NCI-H146 (cell line): ENCODE results near the gene MED17.

Experiments
- DNase-seq: peaks from one replicate; lab custom pipeline; 2025; lab: John Stamatoyannopoulos, UW

MED17 gene

DNA sequence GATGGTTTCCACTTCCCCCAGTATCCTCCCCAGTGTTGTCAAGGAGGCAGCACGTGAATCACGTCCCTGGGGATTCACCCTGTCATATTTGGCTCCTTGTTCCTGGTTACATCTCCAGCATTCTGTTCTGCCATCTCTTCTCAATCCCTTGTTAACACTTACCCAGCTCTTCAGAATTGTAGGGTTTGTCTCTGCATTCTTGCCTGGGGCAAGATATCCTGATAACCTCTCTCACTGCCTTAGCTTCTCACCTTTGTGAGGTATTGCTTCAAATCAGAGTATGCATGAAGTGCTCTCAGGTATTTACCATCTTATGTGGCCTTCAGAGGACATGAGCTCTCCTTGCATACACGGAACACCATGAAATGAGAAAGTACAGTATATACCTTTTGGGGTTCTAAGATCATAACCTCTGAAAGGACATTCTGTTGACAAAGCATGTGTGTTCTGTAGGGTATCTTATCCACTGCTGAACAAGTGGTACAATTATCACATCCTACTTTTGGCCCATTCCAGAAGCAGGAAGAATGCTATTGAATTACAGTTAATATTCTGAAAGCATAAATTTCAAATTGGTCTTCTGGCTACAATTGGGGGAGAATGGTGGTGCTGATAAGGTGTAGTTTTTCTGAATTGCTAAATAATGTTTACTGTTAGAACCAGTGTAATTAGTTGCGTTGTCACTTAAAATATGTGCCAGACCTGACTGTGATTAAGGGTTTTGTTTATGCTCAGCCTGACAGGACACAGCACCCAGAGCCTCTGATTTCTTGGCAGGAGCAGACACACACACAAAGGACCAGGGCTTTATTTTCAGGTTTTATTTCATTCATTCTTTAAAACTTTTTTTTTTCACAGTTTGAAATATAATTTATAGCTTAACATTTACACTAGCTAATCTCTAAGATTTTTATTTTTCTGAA, 33.6 kb downstream of the MED17 start:
- peak; percentile 5 for DNase-seq

DNA sequence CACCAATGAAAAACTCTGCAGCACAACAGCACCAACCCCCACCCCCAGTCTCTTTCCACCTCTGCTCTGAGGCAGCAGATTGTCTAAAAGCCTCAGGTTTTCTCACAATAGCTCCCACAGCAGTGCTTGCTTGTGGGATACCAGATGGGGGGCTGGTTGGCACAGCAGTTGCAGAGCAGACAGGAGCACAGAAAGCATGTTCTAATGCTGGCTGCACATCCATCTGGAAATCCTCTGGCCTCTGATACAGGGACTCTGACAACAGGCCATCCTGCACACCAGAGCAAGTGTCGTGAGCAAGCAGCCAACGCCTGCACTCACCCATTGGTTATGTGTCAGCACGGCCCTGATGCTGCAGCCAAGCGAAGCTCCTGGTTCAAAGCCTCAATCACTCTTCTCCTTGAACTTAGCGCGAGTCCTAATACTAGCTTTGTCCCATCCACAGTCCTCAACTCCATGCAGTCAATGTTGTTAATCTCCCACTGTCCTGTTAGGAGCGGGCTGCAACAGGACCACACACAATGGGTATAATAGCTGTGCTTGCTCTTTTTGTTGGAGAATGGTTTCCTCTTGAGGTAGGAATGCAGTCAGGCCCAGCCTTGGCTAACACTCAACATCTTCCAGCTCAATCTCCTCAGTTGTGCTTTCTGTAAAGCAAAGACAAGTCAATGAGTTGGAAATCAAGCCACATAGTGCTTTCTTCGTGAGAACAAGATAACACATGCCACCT, 36.0 kb downstream of the MED17 start:
- no peak for DNase-seq

DNA sequence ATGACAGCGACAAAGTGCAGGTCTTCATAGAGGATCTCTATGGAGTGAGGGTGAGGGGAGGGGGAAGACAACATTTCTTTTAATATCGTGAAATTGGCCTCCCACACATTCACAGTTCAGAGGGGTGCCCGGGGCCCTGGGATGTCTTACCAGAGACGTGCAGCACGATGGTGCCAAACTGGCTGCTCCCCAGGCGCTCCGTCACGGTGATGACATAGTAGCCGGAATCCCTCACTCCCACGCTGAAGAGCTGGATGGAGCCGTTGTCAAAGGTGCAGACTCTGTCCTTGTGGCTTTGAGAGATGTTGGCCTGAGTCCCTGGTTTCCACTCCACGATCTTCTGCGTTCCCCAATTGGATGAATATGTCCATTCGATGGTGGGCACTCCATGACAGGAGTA, 36.8 kb downstream of the MED17 start:
- no peak for DNase-seq

DNA sequence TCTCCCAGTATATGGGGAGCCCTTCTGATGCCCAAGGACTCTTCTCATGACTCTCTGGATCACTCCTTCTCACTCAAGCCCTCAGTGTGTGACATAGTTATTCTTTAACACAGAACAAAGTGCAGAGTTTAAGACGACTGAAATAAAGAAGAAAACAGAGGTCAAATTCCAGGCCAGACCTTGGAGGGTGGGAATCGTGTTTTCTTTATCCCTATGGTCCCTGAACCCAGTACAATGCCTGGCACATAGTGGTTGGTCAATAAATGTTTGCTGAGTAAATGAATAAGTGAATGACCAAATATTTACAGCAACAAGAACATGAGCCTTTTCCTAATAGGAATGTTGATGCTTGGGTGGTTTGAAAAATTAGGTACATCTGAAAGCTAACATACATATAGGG, 37.5 kb downstream of the MED17 start:
- DNase-seq: no peak

DNA sequence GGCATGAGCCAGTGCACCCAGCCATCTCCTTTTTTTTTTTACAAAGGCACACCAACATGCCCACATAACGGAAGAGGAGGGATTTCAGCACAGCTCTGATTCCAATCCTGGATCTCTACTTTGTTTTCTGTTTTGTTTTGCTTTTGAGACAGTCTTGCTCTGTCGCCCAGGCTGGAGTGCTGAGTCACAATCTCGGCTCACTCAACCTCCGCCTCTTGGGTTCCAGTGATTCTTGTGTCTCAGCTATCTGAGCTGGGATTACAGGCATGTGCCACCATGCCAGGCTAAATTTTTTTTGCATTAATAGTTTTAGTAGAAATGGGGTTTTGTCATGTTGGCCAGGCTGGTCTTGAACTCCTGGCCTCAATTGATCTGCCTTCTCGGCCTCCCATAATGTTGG, 38.3 kb downstream of the MED17 start:
- no peak for DNase-seq

DNA sequence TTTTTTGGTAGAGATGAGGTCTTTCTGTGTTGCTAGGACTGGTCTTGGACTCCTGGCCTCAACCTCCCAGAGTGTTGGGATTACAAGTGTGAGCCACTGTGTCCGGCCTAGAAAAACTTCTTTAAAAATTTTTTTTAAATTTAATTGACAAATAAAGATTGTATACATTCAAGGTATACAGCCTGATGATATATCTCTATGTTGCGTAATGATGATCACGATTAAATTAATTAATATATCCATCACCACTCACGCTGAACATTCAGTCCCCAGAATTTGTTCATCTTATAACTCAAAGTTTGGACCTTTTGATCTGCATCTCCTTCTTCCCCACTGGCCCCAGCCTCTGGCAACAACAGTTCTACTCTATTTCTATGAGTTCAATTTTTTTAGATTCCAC, 39.1 kb downstream of the MED17 start:
- no peak for DNase-seq

DNA sequence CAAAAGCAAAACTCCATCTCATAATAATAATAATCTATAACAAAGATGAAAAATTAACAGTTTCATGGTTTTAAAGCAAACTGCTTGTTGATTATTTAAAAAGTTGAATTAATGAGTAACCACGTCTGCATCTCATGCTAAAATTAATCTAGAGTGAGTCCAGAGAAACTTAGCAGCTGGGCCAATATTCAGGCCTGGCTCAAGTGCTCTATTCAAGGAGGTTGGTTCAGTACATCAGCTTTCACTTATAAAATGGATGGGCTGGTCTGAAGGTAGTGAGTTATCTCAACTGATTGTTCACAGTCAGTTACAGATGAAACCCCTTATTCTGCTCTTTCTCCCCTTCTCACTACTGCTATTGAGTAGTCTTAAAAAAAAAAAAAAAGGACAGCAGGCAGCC, 43.3 kb downstream of the MED17 start:
- DNase-seq: no peak

DNA sequence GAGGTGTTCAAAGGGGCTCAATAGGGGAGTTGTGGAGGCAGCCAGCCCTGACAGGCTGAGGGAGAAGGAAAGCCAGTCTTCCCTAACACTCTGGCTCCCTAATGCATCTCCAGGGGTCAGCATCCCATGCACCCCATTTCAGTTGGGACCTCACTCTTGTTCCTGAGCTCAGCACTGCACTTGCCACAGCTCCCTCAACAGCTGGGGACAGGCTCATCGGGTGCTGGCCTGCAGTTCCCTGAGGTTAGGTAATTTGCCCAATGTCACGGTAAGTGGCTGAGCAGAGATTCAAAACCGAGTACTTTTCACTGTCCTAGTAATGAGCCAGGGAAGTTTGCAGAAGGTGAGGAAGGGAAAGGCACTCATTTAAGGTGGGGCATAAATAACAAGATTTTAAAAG, 45.5 kb downstream of the MED17 start:
- DNase-seq: no peak

DNA sequence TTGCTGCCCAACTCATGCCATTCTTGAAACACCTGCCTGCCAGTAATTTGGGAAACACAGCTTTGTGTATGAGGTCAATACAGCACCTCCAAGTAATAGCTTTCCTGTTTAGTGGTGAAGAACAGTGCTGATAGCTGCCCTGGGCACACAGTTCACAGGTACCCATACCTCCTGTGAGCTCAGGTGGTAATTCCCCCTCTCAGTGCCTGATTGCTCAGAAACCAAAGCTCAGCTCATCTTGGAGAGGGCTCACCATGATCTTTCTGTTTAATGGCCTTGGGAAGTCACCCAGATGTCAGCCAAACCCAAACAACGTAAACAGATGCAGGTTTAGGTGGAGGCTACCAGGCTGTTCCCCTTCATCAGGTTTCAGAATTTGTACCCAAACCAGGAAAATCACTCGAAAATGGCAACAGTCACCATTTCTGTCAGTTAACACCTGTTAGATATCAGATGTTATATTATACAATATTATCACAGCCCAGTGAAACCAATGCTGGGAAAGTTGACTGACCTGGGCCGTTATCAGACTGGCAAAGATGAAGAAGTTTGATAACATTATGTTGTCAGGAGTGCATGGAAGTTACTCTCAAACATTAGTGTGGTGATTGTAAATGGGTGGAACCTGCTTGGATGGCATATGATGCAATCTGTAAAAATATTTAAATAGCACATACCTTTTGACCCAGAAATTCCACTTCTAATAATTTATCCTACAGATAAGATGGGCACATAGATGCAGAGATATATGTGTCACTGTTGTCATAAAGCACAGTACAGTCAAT, 47.5 kb downstream of the MED17 start:
- DNase-seq: no peak

DNA sequence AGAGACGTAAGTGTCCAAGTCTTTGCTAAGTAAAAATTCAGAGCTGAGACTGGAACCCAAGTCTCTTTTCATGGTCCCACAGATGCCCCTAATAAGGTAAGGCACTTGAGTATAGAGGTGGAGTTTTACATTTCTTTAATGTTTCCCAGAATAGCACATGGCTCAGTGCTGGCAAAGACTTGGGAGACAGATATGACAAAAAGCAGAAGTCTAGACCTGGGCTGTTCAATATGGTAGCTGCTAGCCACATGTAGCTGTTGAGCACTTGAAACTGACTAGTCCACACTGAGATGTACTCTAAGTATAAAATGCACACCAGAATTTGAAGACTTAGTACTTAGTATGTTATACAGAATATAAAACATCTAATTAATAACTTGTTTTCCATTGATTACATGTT, 48.7 kb downstream of the MED17 start:
- no peak for DNase-seq

DNA sequence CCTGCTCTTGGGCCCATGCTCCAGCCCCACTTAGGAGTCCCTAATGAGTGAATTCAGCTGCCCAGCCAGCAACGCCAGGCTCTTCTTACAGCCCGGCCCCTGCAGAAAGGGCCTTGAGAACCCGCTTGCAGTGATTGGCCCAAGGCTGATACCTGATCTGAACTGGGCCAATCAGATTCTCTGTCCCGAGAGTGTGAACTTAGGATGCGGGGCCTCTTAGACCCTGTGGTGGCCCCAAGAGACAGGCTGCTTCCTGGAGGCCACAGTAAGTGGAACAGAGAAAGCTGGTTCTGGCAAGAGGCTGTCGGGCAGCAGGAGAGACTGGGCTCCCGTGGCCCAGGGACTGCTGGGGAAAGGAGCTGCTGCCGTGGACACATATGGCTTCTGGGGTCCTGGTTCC, 54.9 kb downstream of the MED17 start:
- DNase-seq: no peak

DNA sequence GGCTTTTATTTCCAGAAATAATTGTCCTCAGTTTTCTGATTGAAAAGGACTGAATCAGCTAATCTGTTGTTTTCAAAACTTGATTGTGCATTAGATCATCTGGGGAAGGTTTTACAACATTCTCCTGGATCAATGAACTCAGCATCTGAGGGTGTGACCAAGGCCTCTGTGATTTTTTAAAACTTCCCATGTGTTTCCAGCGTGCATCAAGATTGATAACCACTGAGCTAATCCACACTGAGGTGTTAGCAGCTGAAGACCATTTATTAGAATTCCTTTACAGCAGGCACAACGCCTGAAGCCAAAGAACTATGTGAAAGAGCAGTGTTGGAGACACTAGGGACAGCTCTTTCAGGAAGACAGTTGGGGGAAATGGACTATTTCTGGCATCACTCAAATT, 56.1 kb downstream of the MED17 start:
- DNase-seq: no peak

DNA sequence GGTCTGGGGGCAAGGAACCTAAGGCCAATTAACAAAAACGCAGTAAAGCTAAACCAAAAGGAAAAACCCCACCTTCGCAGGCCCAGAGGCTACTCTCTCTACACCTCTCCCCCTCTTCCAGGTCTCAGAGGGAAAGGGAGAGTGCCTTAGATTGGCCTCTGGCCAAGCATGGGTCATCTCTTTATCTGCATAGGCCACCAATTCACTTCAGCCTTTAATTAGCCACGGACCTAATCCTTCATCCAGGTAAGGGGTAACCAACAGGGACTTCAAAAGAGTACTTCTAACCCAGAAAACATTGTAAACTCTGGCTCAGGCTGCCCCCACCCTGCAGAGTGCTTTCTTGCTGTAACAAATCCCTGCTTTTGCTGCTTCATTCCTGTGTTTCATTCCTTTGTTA, 56.9 kb downstream of the MED17 start:
- DNase-seq: no peak

DNA sequence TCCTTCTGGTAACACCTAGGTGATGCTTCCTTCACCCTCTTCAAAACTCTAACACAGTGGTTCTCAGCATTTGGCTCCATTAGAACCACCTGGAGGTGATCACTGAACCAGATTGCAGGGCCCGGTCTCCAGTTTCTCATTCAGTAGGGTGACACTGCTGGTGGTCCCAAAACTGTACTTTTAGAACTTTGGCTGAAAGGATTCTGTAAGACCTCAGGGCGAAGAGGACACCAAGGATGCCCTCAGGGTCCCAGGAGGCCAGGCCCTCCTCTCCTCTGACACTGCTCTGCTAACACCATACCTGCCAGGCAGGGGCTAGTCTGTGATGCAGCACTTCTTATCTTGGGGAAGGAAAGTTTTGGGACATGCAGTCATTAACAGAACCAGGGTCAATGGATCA, 57.4 kb downstream of the MED17 start:
- no peak for DNase-seq

DNA sequence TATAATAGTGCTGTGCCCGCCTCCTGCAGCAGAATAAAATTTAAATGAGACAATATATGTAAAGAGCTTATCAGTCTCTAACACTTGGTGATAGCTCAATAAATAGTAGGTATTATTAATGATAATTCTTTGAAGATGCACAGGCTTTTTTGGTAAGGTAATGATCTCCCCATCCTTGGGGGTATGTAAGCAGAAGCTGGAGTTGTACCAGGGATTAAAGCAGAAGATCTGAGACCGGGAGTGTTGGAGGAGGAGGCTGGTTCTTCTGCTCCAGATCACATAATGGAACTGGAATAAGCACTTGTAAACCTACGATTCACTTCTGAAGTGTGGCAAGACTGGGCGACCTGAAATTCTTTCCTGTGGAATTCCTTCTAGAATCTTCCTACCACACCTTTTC, 58.0 kb downstream of the MED17 start:
- DNase-seq: no peak

DNA sequence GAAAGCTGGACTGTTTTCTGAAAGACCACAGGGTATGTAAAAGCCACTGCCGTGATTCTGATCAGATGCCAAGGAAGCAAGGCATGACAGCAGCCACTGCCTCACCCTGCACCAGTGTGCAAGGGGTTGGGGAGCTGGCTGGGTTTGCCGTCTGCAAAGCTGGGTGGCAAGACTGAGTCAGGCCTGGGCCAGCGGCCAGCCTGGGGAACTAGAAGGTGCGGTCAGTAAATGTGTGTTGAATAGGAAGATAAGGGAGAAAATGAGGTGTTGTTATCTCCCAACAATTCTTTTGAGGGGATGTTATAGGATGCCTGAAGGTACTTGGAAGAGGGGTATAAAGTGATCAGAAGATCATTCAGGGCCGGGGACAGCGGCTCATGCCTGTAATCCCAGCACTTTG, 58.4 kb downstream of the MED17 start:
- DNase-seq: no peak

DNA sequence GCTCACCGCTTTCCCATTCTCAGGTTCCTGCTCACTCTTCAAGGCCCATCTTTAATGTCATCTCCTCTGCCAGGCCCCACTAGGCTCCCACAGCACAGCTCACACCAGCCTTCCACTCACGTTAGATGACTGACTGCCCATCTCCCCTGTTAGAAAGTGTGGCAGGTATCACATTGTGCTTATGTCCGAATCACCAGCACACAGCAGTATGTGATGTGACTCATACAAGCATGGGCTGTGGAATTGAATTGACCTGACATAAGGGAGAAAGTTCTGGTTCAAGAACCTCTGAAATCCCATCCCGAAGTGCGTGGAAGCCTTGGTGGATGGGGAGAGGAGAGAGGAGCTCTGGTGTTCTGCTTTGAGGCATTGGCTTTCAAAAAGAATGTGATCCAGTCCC, 59.8 kb downstream of the MED17 start:
- DNase-seq: no peak

DNA sequence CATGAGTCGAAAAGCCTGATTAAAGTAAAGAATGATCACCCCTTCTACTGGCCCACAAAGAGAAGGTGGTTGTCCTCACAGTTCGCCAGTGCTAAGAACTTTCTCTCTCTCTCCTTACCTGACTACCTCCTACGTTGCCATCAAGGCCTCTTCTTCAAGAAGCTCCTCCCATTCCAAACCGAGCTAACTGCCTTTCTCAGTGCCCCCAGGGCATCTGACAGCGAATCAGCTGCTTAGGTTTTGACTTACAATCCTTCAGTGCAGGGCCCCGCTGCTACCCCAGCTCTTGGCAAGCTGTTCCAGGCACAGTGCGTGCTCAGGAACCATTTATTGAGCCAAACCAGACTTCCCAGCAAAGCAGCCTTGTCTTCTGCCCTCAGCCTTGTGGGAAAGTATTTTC, 60.5 kb downstream of the MED17 start:
- no peak for DNase-seq

DNA sequence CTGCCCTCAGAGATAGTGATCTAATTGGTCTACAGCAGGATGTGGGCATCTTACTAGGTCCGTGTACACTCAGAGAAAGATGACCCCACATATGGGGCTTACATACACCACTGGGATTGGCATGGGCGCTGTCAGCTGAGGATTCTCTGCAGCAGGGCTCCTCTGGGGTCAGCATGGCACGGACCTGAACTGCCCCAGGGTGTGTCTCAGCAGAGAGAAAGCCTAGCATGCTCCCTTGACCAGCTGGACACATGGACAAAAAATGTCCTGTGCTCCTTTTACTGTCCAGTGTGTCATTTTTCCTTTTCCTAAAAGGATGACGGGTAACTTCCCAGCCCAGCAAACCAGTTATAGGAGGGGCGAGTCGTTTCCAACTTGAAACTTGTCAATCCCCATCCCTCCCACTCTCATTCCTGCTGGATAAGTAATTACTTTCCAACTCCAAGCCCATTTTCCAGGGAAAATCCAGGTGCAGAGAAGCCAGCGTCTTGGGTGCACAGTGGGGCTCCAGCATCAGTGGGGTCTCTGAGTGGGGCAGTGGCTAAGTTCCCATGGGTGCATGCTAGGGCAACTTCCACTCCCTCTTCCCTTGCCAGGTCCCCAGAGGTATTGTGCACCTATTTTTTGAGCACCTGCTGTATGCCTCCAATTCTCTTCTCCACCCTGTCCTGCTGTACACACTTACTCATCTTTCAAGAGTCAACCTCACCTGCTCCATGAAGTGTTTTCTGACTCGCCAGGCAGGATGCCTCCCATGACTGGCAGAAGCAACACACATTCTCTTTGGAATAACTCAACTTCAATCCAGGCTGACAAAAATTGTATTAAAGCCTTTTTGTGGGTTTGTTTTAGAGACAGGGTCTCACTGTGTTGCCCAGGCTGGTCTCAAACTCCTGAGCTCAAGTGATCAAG, 61.4 kb downstream of the MED17 start:
- DNase-seq: no peak

DNA sequence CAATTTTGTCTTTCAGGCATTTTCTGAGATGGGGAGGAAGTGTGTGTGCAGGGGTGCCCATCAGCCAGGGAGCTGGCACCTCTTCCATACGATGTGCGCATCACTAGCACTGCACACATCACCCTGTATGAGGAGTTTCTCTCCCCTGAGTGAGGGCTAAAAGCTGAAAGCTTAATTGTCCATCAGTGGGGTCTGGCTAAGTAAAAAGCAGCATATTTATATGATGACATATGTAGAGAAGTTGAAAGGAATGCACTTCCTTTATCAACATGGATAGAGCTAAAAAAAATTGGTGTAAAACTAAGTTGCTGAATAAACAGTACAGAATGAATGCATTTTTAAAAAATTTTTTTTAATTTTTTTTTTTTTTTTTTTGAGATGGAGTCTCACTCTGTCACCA, 62.3 kb downstream of the MED17 start:
- DNase-seq: no peak

DNA sequence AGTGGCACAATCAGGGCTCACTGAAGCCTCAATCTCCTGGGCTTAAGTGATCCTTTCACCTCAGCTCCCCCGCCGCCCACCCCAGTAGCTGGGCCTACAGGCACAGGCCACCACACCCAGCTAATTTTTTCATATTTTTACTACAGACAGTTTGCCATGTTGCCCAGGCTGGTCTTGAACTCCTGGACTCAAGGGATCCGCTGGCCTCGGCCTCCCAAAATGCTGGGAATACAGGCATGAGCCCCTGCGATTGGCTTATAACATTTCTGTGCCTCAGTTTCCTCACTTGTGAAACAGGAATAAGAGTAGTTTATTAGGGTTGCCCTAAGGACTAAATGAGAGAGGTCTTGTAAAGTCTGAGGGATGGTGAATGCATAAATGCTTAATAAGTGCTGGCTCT, 65.1 kb downstream of the MED17 start:
- no peak for DNase-seq
